HG02610 (cell line): ENCODE measurements around the gene B2M.
"Not testable (repeated sequence)": the region's sequence is repeated elsewhere in the genome, so short reads cannot be mapped to it uniquely, and the experiment has no call there.

ENCODE experiments used
- ATAC-seq: cut with Tn5 transposase; IDR thresholded peaks from one replicate; pipeline ENCODE4 v1.9.1; 2021; ENCODE audit warnings: mild to moderate bottlenecking, moderate library complexity; ENCODE audit not compliant: unreplicated experiment

The B2M gene

GRCh38 chr15:44697014-44697413 lies 14.3 kb upstream of the B2M start:
- no peak for ATAC-seq

GRCh38 chr15:44698641-44699040 lies 12.7 kb upstream of the B2M start:
- no peak for ATAC-seq

- ATAC-seq = not testable (repeated sequence)
Observed at GRCh38 chr15:44700676-44701075, 10.6 kb upstream of the B2M start.

GRCh38 chr15:44705986-44706385 lies 5.3 kb upstream of the B2M start:
- no peak for ATAC-seq

GRCh38 chr15:44706401-44706800 lies 4.9 kb upstream of the B2M start:
- ATAC-seq = no peak

- ATAC-seq = no peak
Observed at GRCh38 chr15:44706946-44707636, 4.2 kb upstream of the B2M start.

GRCh38 chr15:44710236-44711095 lies 851 bp upstream of the B2M start:
- ATAC-seq = peak; percentile 27

- peak; percentile 12 for ATAC-seq
Observed at GRCh38 chr15:44711743-44712345, 527 bp downstream of the B2M start.

GRCh38 chr15:44712346-44713005 lies 1.2 kb downstream of the B2M start:
- no peak for ATAC-seq

GRCh38 chr15:44713006-44713966 lies 2.0 kb downstream of the B2M start:
- ATAC-seq = no peak

GRCh38 chr15:44715142-44715796 lies 4.0 kb downstream of the B2M start:
- no peak for ATAC-seq

- ATAC-seq = no peak
Observed at GRCh38 chr15:44715797-44716334, 4.5 kb downstream of the B2M start.

GRCh38 chr15:44716983-44717602 lies 5.8 kb downstream of the B2M start:
- no peak for ATAC-seq

GRCh38 chr15:44718180-44718926 lies 7.0 kb downstream of the B2M start:
- no peak for ATAC-seq

- ATAC-seq = no peak
Observed at GRCh38 chr15:44718927-44719292, 7.6 kb downstream of the B2M start.

GRCh38 chr15:44719293-44719999 lies 8.1 kb downstream of the B2M start:
- ATAC-seq = peak; percentile 46

GRCh38 chr15:44720000-44720435 lies 8.7 kb downstream of the B2M start:
- not testable (repeated sequence) for ATAC-seq
